ENCODE data around the gene GPR55. TPM values are rescaled to one million over a fixed set of nuclear protein-coding genes. Genes with fewer than 3 reads are reported as not detected.

The GPR55 gene
- total RNA-seq, 1 donor from 2014 or later, result not detected

DNA sequence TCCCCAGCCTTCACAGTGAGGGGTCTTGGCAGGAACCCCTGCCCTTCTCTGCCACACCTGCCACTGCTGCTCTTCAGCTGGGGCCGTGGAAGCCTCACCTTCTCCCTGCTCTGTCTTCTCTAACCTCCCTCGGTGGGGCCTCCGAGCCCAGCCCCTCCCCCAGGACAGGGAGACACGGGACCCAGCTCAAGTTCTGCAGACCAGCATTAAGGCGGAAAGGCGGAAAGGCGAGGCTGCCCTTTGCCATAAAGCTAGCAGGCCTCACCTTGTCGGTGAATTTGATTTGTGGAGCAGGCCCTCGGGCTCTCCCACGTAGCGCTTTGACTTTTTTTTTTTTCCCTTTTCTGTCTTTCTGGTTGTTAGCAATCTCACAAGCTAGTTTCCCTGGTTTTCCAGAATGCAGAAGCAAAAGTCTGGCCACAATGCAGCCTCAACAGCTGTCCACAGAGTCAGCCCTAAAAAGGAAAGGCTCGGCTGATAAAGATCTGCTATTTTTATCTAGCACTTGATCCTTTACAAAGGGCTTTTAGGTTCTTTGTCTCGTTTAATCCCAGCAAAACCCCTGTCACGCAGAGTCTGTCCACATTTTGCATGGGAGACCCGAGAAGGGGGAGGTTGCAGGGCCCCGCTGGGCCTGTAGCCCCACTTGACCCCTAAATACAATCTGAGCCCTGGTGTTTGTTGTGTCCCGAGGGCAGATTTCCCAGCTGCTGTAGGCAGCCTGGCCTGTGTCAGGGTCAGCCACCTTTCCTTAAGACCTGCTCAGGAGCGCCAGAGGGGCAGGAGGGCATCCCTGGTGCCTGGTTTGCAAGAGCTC lies 54.3 kb downstream of the GPR55 start:
- peak overlapping the region; percentile 81 for H3K27ac Mint-ChIP-seq (ENCODE audit: unreplicated experiment)
- peaks cover 49% of the 10 kb centered on the region for H3K4me1 Mint-ChIP-seq (ENCODE audit: low read depth)
- no peak overlapping the region for H3K4me3 Mint-ChIP-seq (ENCODE audit: unreplicated experiment)
- DNase-seq (ENCODE audit: low spot score), result no peak
- H3K36me3 Mint-ChIP-seq (ENCODE audit: low read depth), result peaks cover 6% of the 10 kb centered on the region
- H3K9me3 Mint-ChIP-seq (ENCODE audit: low read depth), result no peaks in the 10 kb centered on the region
- TF ChIP-seq, protein P1, sequence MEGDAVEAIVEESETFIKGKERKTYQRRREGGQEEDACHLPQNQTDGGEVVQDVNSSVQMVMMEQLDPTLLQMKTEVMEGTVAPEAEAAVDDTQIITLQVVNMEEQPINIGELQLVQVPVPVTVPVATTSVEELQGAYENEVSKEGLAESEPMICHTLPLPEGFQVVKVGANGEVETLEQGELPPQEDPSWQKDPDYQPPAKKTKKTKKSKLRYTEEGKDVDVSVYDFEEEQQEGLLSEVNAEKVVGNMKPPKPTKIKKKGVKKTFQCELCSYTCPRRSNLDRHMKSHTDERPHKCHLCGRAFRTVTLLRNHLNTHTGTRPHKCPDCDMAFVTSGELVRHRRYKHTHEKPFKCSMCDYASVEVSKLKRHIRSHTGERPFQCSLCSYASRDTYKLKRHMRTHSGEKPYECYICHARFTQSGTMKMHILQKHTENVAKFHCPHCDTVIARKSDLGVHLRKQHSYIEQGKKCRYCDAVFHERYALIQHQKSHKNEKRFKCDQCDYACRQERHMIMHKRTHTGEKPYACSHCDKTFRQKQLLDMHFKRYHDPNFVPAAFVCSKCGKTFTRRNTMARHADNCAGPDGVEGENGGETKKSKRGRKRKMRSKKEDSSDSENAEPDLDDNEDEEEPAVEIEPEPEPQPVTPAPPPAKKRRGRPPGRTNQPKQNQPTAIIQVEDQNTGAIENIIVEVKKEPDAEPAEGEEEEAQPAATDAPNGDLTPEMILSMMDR (IDR thresholded peaks at IDR 0.05), result no peak
- no peaks in the 10 kb centered on the region for H3K27me3 Mint-ChIP-seq (ENCODE audit: low read depth)

DNA sequence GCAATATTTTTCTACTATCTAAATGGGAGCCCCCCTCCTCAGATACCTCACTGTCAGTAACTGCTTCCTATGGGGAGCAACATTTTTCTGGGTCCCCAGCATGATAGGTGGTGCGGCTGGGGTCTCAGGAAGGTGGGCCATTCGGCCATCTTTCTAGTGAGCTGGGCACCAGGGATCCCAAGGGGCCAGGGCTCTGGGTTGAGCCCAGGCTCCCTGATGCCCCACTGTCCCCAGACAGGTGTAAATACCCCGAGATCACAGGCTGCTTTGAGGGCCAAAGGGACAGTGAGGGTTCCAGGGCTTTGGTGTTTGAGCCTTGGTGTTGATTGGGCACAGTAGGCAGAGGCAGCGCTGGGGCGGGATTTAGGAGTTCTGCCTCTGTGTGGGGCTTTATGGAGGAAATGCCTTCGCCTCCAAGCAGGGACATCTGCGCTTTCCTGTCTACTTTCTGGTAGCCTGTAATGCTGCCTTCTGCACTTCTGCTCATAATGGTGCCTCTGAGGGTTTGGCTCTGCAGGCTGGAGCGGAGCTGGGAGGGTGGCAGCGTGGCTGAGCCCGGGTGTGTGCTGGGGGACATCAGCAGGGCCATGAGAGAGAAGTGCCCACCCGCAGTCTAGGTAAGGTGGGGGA lies 55.0 kb downstream of the GPR55 start:
- Mint-ChIP-seq H3K36me3 (ENCODE audit: low read depth) (peaks cover 3% of the 10 kb centered on the region), H3K27ac (ENCODE audit: unreplicated experiment) (peak overlapping the region; percentile 81), H3K9me3 (ENCODE audit: low read depth) (no peaks in the 10 kb centered on the region), H3K4me1 (ENCODE audit: low read depth) (peaks cover 49% of the 10 kb centered on the region), H3K27me3 (ENCODE audit: low read depth) (no peaks in the 10 kb centered on the region), H3K4me3 (ENCODE audit: unreplicated experiment) (no peak overlapping the region)
- no peak for DNase-seq (ENCODE audit: low spot score)
- TF ChIP-seq, protein P1 (IDR thresholded peaks at IDR 0.05), result no peak

DNA sequence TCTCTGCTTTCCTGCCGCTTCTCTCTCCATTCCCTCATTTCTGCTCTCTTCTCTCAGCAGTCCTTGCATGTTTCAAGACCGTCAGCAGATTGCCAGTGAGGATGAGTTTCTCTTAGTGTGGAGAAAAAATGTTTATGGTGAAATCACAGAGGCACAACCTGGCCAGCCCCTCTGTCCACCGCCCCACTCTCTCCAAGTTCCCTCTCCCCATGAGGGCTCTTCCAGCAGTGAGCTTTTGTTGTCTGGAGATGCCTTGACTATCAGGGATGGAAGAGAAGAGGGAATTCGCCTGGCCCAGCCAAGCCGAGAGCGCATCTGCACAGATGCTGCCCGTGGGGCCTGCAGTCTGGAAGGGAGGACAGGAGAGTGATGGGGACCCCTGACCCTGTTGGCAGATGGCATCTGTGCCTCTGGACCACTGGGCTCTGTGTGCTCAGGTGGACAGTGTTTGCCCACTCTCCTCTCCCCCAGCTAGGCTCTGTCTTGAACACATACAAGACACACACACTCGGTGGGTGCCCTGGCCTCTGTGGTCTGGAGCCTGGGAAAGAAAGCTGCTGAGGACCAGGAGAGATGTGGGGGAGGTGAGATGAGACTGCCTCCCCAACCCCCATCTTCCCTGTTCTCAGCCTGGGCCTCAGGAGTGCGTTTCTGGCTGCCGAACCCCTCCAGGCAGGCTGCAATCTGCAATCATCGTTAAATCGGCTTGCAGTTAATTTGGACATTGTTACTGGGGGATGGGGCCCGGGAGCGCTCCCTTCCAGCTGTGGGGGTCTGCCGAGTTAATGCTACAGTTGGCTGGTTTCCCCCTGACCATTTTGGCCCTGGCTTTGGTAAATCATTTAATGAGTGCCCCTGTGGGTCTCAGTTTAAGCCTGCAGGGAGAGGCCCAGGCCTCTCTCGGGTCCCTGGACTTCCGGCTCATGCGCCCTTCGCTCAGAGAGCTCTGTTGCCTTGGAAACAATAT lies 55.8 kb downstream of the GPR55 start:
- Mint-ChIP-seq H3K4me3 (ENCODE audit: unreplicated experiment) (no peak overlapping the region), H3K27ac (ENCODE audit: unreplicated experiment) (peak overlapping the region; percentile 69), H3K27me3 (ENCODE audit: low read depth) (no peaks in the 10 kb centered on the region), H3K4me1 (ENCODE audit: low read depth) (peaks cover 53% of the 10 kb centered on the region), H3K9me3 (ENCODE audit: low read depth) (no peaks in the 10 kb centered on the region), H3K36me3 (ENCODE audit: low read depth) (no peaks in the 10 kb centered on the region)
- TF ChIP-seq, protein P1 (IDR thresholded peaks at IDR 0.05), result no peak
- DNase-seq (ENCODE audit: low spot score), result no peak

DNA sequence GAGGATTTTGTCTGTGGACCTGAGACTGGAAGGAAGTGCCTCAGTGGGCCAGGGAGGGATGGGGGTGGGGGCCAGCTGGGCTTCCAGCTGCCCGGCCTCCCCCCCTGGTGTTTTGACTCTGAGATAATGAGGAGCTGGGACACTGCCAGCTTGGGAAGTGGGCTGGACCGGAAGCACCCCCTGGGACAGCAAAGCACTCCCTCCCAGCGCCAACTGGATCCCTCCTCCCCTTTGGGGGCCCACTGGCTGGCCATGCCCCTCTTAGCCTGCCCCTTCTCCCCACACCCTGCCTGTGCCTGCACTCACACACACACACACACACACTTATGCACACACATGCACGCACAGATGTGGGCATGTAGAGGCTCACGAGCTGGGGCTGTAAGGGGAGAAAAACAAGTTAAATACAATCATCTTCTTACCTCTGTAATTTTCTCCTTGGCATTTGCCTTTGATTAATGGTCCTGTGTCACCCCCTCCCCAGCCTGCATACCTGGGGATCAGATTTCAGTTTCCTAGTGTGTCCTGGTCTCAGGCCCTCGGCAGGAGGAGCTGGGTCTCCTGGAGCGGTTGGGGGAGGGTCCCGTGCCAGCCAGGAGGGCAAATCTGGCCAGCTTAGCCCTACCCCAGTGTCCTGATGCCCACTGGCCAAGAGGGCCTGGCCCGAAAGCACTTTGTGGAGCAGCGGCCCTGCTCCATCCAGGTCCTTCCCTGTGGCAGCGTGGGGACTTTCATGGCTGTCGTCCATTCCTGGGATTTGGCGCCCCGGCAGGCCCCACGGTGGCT lies 56.7 kb downstream of the GPR55 start:
- no peaks in the 10 kb centered on the region for H3K9me3 Mint-ChIP-seq (ENCODE audit: low read depth)
- TF ChIP-seq, protein P1 (IDR thresholded peaks at IDR 0.05), result no peak
- no peaks in the 10 kb centered on the region for H3K27me3 Mint-ChIP-seq (ENCODE audit: low read depth)
- peak overlapping the region; percentile 69 for H3K27ac Mint-ChIP-seq (ENCODE audit: unreplicated experiment)
- no peaks in the 10 kb centered on the region for H3K36me3 Mint-ChIP-seq (ENCODE audit: low read depth)
- DNase-seq (ENCODE audit: low spot score), result no peak
- H3K4me1 Mint-ChIP-seq (ENCODE audit: low read depth), result peaks cover 53% of the 10 kb centered on the region
- no peak overlapping the region for H3K4me3 Mint-ChIP-seq (ENCODE audit: unreplicated experiment)
